ENCODE measurements around the gene FAM151B. TPM values are rescaled to one million over a fixed set of nuclear protein-coding genes. Genes with fewer than 3 reads are reported as not detected.
"Not testable (repeated sequence)": the region's sequence is repeated elsewhere in the genome, so short reads cannot be mapped to it uniquely, and the experiment has no call there.

FAM151B gene
- total RNA-seq, 1 donor from 2014 or later: 0.30 TPM

DNA sequence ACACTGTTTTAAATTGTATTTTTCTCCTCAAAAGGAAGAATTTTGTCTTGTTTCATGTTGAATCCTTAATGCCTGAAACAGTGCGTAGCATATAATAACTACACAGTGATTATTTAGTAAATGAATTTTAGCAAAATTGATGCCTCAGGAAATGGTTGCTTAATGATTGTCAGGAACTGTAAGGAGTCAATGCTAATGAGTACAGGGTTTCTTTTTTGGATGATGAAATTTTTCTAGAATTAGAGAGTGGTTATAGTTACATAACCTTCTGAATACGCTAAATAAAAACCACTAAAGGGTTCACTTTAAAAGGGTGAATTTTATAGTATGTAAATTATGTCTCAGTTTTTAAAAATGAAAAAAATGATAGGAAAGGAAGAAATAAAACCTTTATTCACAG is 14.9 kb downstream of the FAM151B start:
- intact Hi-C loops (cut with micrococcal nuclease): no loop called here

DNA sequence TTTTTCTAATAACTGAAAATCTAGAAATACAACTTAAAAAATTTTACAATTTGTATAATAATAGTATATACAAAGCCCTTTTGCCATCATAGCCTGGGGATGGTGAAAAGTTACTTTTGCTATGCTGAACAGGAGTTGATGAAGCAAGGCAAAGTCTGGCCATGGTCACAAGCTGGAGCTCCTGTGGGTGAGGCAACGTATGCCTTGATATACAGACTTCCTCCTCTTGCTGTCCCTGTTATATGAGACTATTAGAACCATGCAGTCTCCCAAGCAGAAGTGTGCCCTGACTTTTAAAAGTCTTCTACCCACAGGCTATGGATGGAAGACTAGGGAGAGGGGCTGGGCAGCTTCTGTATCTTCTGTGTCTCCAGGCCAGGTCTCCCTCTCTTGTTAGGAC is 15.7 kb downstream of the FAM151B start:
- intact Hi-C loops (cut with micrococcal nuclease): no loop called here

DNA sequence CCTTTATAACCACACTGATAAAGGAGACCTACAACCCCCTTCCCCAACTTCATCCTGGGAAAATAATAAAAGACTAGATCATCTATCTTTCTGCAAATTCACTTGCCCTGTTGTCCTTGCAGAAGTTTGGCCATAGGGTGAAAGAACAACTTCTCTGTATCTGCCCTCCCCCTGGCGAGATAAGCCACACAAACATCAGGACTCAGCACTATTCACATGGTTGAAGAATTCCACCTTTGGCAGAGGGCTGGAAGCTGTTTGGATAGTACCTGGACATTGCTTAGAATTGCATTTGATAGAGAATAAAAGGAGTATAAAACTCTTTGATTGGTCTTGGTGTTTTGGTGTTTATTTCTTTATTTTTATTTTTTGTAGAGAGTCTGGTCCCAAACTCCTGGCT is 16.9 kb downstream of the FAM151B start:
- intact Hi-C loops (cut with micrococcal nuclease): no loop called here

DNA sequence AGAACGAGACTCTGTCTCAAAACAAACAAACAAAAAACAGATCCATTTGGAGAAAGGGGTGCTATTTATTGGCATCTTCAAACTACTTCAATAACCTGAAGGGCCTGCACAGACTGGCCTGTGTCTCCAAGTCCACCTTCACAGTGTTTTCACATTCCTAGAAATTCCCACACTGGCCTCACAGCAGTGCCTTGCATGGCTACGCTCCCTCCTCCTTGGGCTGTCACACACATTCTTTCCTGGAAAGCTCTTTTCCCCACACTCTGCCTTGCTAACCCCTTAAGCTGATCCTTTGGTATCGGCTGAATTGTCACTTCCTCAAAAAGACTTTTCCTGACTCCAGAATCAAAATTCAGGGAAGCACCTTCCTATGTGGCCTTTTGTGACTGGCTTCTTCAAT is 19.8 kb downstream of the FAM151B start:
- intact Hi-C loops (cut with micrococcal nuclease): no loop called here

DNA sequence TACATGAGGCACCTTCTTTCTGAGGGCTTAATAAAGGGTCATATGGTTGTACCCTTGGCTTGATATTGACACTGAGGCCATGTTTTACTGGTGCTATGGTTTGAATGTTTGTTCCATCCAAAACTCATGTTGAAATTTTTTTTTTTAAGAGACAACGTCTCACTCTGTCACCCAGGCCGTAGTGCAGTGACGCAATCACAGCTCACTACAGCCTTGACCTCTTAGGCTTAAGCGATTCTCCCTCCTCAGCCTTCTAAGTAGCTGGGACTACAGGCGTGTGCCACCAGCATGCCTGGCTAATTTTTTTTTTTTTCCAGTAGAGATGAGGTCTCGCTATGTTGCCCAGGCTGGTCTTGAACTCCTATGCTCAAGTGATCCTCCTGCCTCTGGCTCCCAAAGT is 20.9 kb downstream of the FAM151B start:
- intact Hi-C loops (cut with micrococcal nuclease): no loop called here

DNA sequence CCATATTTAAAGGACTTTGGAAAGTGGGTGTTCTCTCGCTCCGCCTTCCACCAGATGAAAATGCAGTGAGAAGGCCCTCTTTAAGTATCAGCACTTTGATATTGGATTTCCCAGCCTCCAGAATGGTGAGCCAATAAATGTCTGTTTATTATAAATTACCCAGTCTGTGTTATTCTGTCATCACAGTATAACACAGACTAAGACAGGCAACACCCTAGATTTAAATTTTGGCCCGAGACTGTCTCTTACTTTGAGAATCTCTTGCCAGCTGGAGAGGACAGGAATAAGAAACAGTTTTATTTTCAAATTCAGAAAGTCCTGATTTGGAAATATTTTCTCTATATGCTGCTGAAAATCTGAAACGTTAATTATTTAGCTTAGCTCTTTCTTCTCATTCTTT is 21.5 kb downstream of the FAM151B start:
- intact Hi-C loops (cut with micrococcal nuclease): no loop called here

DNA sequence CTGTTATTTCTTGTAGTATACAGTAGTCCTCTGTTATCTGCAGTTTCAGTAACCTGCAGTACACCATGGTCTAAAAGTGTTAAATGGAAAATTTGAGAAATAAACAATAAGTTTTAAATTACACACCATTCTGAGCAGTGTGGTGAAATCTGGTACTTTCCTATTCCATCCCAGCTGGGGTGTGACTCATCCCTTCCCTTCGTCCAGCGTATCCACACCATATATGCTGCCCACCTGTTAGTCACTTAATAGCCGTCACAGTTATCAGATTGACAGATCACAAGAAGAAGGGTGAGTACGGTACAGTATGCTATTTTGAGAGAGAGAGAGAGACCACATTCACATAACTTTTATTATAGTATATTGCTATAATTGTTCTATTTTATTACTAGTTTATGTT is 28.9 kb downstream of the FAM151B start:
- intact Hi-C loops (cut with micrococcal nuclease): no loop called here

DNA sequence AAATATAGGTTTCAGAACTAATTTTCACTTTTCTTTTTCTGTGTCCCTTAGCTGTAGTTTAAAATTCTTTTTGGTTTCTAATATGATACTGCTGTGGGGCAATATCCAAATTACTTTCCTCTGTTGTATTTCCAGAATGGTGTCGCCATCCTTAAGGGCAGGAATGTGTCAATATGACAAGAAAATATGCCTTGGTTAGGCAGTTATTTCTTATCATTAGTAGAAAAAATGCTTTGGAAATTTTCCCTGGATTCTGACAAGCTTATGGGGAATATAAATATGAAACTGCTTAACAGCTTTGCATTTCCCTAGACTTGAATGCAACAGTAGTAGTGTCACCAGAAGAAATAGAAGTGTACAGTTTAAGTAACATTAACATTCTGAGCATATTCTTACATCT is 52.8 kb downstream of the FAM151B start:
- intact Hi-C loops (cut with micrococcal nuclease): no loop called here

DNA sequence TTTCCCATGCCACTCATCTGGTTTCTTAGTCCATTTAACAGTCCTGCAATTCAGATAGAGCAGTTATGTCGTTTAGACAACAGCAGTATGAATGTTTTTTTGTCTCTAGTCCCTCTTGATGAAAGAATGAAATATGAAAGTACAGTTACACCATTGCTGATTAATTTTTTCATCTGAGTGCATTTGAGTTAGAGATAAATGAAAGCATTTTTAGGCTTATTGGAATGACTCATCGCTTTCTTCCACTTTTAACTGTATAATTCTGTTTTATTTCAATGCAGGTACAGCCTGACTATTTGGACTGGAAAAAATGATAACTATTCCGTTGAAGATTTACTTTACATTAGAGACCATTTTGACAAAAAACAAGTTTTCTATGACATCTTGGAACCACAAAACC is 53.5 kb downstream of the FAM151B start:
- intact Hi-C loops (cut with micrococcal nuclease): no loop called here

DNA sequence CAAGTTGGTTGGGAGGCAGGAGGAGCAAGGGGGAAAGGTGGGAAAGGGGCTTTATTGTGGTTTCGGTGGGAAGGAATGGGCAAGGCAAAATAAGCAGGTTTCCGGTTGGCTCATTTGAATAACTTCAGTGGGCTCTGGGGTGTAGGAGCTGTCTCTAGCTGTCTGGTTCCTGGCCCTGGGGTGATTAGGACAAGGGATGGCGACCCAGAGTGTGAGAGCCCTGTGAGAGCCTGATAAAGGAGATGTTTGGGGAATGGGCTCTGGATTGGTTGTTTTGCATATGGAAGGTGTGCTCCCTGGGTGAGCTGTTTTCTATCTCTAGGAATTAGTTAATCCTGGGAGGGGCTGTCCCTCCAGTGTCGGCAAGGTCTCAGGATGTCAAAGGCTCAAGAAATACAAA is 66.7 kb downstream of the FAM151B start:
- intact Hi-C loops (cut with micrococcal nuclease): no loop called here

DNA sequence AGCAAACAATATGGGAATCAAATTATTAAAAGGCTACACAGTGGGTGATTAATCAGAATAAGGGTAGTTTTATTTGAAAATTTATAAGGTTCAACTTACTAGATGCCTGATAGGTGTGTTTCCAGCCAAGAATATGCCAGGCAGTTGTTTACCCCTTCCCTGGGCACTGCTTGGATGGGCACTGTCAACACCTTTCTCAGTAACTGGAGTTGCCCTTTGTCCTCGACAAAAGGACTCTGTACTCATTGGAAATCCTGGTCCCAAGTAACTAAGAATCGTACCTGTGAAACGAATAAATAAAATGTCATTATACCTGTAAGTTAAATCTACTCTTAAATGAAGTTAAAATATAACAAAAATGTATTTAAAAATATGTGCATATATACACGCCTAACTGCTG is 67.2 kb downstream of the FAM151B start:
- intact Hi-C loops (cut with micrococcal nuclease): no loop called here

DNA sequence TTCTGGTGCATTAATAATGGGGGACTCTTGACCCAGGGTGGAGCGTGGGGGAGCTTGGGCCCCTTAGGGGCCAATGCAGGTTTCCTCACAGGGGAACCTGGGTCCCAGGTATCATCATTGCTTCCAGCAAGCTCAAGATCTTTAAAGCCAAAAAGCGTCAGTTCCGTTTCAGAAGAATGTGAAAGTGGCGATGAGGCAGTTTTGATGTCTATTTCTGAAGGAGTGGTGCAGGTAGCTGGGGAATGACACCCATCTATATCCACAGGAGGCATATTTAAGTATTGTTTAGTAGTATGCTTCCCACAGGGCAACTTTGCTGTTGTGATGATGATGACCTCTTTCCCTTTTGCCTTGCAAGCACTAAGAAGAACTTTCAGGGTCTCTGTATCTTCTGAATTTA is 71.3 kb downstream of the FAM151B start:
- intact Hi-C loops (cut with micrococcal nuclease): no loop called here

DNA sequence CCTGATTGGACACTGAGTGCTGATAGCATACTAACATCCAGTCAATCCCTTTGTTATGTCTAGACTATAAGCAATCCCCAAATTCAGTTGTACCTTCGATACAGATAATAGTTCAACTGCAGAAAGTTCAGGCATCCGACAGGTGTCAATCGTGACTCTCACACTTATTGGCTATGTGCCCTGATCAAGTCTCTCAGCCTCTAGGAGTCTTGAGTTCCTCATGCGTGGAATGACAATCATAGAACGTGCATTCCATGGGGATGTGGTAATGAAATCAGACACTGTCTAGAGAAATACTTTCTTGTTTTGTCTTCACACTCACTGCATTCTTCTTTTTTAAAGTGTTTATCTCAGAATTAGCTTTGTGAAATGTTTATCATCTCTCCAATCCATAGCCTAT is 77.4 kb downstream of the FAM151B start:
- intact Hi-C loops (cut with micrococcal nuclease): no loop called here

DNA sequence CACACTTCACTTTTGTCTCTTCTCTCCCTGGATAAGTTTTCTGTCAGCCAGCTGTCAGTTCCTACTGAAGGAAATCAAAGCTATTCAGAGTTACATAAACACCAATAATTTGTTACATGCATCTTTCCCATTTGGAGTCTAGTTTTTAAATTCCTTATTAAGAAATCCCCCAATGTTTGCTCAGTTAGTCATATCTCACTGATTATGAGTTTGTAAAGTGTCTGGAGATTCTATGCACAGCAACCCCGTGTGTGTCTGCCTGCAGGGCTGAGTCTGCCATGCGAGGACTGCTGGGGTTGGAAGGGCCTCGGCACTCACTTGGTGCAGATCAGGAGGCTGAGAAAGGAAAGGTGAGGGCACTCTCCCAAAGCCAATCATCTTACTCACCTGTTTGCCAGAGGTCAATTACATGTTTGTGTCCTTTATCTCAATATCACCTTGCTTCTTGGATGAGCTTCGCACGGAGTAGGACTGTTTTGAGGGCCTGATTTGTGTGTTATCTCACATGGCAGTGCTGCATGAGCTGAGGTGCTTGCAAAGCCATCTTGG is 78.9 kb downstream of the FAM151B start:
- intact Hi-C loops (cut with micrococcal nuclease): no loop called here

DNA sequence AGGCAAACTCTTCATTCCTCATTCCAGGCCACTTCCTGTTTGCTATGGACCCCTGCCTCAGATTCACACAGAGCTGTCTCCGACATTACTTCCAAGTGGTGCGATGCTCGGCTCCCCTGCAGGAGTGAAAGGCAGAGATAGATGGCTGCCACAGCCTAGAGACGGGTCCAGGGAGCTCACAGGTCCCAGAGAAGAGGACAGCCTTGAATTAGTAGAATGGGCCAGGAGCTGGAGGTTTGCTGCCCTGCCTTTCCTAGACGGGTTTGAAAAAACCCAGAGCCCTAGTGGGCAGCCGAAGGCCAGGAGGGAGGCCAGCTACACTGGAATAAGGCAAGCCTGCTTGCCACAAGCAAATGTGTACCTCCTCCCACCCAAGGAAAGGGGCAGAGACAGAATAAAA is 80.4 kb downstream of the FAM151B start:
- intact Hi-C loops (cut with micrococcal nuclease): no loop called here

DNA sequence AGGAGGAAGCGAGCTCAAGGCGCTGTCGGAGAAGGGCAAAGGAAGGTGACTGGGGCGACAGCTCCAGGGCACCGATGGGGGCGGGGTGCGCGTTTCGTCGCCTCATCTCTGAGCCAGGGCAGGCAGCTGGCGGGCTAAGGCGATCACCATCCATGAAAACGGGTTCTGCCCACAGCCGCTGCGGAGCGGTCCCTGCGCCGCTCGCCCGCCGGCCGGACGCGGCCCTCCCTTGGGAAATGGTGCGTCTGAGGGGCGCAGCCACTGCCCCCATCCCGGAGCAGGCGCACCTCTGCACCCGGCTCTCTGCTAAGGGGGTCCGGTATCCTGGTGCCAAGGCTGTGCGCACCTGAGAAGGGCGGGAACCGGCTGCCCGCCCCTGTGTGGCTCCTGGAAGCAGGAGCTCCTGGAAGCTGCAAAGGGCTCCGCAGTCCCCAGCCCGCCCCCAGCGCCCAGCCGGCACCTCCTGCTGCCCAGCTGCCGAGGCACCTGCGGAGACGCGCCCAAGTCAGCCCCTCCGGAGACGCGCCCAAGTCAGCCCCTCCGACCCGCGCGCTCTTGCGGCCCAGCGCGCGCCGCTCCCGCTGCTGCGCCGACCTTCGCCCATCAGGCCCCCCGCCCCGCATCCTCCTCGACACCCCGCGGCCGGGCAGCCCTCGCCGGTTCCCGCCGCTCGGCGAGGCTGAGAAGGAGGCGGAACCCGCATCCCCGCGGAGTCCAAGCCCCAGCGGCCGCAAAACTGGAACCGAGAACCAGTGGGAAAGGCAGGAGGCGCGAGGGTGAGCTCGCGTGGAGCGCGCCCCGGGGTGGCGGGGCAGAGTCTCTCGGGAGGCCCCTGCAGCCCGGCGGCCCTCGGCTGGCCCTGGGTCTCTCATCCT is 81.4 kb downstream of the FAM151B start:
- intact Hi-C loops (cut with micrococcal nuclease): no loop called here

DNA sequence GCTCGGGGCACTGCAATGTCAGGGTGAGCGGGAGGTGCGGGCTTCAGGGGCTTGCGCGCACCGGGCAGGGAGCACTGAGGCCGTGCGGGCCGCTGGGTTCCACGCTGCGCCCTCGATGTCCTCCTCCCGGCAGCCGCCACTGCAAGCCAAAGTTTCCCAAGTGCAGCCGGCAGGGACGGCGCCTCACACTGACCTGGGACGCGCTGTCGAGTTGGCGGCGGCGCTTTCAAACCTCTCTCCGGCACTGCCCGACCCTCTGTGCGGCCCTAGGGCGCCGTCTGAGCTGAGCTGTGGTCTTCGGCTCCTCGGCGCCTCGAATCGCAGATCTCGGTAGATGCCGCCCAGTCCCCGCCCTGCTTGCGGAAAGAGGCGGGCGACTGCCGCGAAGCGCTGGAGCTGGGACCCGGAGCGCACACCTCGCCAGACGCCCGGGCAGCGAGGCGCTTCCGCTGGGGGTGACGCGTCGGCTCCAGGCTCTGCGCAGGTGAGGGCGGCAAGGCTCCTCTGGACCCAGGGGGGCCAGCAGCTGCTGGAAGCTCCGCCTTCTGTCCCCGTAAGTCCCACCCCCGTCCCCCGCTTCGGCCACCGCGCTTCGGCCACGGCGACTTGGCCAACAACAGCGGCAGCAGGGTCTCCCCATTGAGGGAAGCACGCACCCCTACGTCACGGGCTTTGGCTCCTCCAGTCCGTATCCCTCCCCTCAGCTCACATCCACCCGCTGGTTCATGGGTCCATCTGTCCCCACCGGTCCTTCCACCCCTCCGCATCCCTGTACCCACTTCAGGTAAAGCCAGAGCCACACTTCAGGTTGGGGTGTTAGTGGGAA is 82.3 kb downstream of the FAM151B start, which contains the start of gene ANKRD34B:
Gene ANKRD34B, minus strand, starts transcription at position 320 of the 826 bp plus-strand sequence. CDS start 10,261 bp downstream, outside the sequence.
- intact Hi-C loops (cut with micrococcal nuclease): no loop called here

DNA sequence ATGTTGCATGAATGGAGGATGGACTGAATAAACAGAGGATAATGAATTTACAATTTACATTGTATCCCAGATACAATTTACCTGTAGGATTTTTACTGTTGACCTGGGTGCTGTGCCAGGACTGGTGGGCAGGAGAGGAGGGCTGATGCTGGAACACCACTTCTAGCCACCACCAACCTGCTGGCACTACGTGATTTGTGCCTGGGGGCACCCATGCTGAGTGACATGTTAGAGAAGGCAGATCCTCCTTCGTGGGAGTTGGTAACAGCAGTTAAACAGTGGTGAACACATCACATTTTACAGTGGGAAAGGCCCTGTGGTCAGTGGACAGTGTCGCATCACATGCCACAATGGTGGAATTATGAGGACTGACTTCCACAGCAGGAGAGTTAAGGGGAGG is 85.2 kb downstream of the FAM151B start:
- intact Hi-C loops (cut with micrococcal nuclease): no loop called here

DNA sequence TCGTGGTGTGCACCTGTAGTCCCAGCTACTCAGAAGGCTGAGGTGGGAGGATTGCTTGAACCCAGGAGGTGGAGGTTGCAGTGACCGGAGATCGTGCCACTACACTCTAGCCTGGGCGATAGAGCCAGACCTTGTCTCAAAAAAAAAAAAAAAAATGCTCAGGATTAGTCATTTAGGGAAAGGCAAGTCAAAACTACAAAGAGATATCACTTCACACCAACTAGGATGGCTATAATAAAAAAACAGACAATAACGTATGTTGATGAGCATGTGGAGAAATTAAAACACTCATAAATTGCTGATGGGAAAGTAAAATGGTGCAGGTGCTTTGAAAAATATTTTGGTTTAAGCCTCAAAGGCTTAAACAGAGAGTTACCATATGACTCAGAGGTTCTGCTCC is 88.5 kb downstream of the FAM151B start:
- intact Hi-C loops (cut with micrococcal nuclease): no loop called here

DNA sequence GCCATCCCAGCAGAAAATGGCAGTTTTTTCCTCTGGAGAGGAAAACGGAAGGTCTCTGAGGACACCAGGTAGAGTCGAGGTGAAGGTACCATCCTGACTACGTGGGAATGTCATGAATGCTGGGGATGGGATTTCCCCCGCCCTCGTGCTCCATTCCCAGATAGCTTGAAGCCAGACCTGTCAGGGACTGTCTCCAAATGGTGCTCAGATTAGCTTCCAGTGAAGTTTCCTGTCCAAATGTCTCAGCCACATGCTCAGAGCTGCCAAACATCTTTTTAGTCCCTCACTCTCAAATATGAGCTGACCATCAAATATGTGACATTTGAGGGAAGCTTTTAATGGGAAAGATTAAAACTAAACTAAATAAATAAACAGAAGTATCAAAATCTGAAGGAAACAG is 89.8 kb downstream of the FAM151B start:
- intact Hi-C loops (cut with micrococcal nuclease): no loop called here

DNA sequence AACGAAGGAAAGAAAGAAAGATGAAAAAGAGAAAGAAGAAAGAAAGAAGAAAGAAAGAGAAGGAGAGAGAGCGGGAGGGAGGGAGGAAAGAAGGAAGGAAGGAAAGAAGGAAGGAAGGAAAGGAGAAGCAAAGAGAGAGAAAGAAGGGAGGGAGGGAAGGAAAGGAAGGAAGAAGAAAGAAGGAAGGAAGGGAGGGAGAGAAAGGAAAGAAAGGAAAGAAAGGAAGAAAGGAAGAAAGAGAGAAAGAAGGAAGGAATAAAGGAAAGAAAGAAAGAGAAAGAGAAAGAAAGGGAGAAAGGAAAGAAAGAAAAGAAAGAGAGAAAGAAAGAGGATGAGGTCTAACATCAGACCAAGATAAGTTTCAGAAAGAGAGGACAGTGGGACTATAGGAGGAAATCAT is 91.2 kb downstream of the FAM151B start:
- intact Hi-C loops (cut with micrococcal nuclease): no loop called here

DNA sequence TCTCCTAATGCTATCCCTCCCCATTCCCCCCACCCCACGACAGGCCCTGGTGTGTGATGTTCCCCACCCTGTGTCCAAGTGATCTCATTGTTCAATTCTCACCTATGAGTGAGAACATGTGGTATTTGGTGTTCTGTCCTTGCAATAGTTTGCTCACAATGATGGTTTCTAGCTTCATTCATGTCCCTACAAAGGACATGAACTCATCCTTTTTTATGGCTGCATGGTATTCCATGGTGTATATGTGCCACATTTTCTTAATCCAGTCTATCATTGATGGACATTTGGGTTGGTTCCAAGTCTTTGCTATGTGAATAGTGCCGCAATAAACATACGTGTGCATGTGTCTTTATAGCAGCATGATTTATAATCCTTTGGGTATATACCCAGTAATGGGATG is 92.4 kb downstream of the FAM151B start:
- intact Hi-C loops (cut with micrococcal nuclease): not testable (repeated sequence)
